Peyer's patch (tissue), 4 donors: ENCODE data around the gene NEDD4L.

Experiments
- POLR2A ChIP-seq, 2 donors: fragments of 450-650 bp; IDR thresholded peaks; one replicate each; pipeline ENCODE4 v1.5.1; 2017; ENCODE audit warnings: antibody characterized with exemption in 2 of 2, mild to moderate bottlenecking in 2 of 2, moderate library complexity in 2 of 2
- TF ChIP-seq, protein P1 (sequence below), 6 experiments: fragments of 450-650 bp in 4 of 6; fragments of 200-600 bp in 2 of 6; sonication (generic) in 1 of 6; IDR thresholded peaks; one replicate each; pipeline ENCODE4 v1.5.1; 2017 to 2019; ENCODE audit warnings: antibody characterized with exemption in 6 of 6, mild to moderate bottlenecking in 3 of 6, moderate library complexity in 1 of 6

DNA sequence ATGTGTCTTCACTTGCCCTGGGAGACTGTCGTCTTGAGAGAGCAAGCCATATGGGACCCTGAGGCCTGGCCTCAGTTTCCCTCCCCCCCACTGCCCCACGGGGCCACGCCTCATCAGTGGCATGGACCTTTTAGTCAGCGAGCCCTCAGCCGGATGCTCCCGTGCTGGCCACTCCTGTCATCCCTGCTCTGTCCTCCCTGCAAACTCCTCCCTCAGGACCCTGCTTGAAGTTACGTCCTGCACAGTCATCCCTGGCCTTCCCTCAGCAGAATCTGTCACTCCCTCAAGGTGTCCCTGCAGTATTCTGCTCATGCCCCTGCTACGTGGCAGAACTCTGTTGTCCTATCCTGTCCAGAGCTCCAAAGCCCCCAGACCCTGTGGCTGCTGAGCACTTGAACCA is 265.1 kb downstream of the NEDD4L start:
- TF ChIP-seq, protein P1, sequence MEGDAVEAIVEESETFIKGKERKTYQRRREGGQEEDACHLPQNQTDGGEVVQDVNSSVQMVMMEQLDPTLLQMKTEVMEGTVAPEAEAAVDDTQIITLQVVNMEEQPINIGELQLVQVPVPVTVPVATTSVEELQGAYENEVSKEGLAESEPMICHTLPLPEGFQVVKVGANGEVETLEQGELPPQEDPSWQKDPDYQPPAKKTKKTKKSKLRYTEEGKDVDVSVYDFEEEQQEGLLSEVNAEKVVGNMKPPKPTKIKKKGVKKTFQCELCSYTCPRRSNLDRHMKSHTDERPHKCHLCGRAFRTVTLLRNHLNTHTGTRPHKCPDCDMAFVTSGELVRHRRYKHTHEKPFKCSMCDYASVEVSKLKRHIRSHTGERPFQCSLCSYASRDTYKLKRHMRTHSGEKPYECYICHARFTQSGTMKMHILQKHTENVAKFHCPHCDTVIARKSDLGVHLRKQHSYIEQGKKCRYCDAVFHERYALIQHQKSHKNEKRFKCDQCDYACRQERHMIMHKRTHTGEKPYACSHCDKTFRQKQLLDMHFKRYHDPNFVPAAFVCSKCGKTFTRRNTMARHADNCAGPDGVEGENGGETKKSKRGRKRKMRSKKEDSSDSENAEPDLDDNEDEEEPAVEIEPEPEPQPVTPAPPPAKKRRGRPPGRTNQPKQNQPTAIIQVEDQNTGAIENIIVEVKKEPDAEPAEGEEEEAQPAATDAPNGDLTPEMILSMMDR (IDR thresholded peaks at IDR 0.05): no peak
- TF ChIP-seq POLR2A (IDR thresholded peaks at IDR 0.05): no peak
